ENCODE data around the gene RGS14.

The RGS14 gene

DNA sequence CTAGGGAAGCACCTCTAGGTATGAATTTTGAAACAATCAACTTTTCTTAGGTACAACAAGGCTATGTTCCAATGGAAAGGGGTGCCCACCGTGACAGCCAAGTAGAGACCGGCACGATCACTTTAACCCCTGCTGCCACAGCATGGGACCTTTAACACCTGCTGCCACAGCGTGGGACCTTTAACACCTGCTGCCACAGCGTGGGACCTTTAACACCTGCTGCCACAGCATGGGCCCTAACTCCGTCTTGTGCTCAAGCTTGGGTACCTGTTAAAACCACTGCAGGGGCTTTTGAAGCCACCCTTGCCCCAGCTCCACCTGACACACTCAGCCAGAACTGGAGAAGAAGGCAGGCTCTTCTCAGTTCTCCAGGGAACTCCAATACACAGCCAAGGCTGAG lies 27.8 kb upstream of the RGS14 start:
- DNase-seq (ENCODE audit: low read depth), result no peak
- no peak for TF ChIP-seq CTCF (conservative IDR thresholded peaks at IDR 0.05; ENCODE audit: low read depth, low read length)
- no peak overlapping the region for H3K4me3 ChIP-seq (ENCODE audit: low read length)

DNA sequence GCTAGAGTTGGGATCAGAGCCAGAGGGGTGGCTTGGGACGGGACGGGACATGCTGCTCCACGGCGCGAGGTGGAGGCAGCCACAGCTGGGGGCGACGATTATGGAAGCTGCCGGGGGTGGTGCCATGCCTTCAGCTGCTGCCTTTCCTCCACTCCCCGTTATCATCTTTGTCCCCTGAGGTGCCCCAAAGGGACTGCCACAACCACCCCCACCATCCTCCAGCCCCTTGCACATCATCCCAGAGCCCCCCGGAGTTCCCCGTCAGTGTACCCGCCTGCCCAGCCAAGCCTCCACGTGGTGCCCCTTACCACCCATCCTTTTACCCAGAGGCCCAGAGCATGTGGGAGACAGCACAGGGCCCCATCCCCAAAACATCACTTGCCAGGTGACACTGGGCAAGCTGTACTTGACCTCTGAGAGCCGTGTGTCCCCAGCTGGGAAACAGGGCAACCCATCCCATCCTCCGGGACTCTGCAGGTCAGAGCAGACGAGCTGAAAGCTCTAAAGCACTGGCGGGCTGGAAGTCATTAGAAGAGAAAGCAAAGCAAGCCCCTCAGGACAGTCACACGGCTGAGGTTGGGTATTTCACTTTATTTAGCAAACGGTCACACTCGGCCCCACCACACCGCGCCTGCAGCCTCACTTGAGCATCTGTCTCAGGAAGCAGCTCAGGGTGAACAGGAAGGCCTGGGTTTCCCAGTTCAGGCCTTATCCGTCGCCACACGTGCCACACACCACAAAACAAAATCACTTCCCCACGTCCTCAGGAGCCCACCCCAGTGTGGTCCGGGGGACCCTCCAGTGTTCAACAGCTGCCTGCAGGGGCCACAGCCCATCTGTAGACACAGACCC lies 26.5 kb upstream of the RGS14 start:
- no peak for TF ChIP-seq CTCF (conservative IDR thresholded peaks at IDR 0.05; ENCODE audit: low read depth, low read length)

DNA sequence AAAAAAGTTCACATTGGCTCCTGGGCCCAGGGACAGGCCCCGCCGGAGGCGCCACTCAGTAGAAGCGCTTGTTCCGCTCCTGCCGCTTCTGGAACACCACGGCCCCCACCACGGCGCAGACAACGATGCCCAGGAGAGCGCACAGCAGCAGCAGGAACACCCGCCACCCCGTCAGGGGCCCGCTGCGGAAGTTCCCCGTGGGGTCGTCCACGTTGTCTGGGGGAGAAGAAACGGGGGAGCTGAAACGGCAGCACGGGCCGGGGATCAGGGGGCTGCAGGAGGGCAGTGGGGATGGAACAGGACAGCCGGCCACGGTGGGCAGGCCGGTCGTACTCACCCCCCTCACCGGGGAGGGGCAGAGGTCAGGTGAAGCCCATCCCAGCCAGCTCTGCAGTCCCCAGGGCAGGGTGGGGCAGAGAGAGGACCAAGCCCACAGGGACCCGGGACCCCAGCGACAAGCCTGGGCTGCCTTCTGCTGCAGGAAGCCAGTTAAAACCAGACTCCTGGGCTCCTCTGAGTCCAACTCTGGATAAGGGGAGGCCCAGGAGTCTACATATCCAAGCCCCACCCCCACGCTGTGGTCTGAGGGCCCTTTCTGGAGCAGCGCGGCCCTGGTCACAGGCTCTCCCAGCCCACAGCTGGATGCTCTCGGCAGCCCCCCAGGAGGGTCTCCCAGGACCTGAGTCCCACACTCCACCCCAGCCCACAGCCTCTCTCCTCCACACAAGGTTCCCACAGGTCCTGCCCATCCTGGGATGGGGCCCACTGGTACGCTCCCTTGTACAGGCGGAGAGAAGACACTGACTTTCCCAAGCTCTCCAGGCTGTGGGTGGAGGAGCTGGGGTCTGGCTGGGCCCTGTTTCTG lies 25.5 kb upstream of the RGS14 start:
- H3K4me3 ChIP-seq (ENCODE audit: low read length), result no peak overlapping the region

More for the DNA sequence above, 26.5 kb upstream of the RGS14 start:
- DNase-seq (ENCODE audit: low read depth), result no peak
- H3K4me3 ChIP-seq (ENCODE audit: low read length), result no peak overlapping the region

DNA sequence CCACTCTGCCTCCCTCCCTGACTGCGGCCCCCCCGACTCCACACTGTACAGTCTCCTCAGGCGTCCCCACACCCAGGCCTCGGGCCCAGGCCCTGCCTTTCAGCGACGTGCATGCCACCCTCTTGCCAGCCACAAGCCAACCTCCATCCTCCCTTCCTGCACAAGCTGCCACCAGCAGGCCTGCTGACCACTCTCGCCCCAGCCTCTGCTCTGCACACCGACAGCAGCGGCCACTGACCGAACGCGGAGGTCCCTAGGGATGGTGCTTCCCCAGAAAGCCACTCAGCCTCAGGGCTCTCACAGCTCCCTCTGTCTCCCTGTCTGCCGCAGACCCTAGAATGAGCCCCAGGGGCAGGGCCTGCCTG lies 24.8 kb upstream of the RGS14 start:
- no peak for DNase-seq (ENCODE audit: low read depth)
- H3K4me3 ChIP-seq (ENCODE audit: low read length), result no peak overlapping the region
- no peak for TF ChIP-seq CTCF (conservative IDR thresholded peaks at IDR 0.05; ENCODE audit: low read depth, low read length)

More for the DNA sequence above, 25.5 kb upstream of the RGS14 start:
- no peak for TF ChIP-seq CTCF (conservative IDR thresholded peaks at IDR 0.05; ENCODE audit: low read depth, low read length)
- DNase-seq (ENCODE audit: low read depth), result no peak

GRCh38 chr5:177333420-177334154 lies 24.1 kb upstream of the RGS14 start:
- no peak for DNase-seq (ENCODE audit: low read depth)
- TF ChIP-seq CTCF (conservative IDR thresholded peaks at IDR 0.05; ENCODE audit: low read depth, low read length), result no peak
- H3K4me3 ChIP-seq (ENCODE audit: low read length), result no peak overlapping the region

GRCh38 chr5:177334155-177334551 lies 23.6 kb upstream of the RGS14 start:
- no peak overlapping the region for H3K4me3 ChIP-seq (ENCODE audit: low read length)
- DNase-seq (ENCODE audit: low read depth), result no peak
- TF ChIP-seq CTCF (conservative IDR thresholded peaks at IDR 0.05; ENCODE audit: low read depth, low read length), result no peak
